Adrenal gland (tissue), 12 donors: ENCODE data around the gene SPTBN1. TPM values are rescaled to one million over a fixed set of nuclear protein-coding genes. Genes with fewer than 3 reads are reported as not detected.

Experiments
- DNase-seq, 7 donors: peaks; one replicate each; pipeline ENCODE4 v3.0.0-alpha.2; 2019 to 2020
- H3K27ac ChIP-seq, 5 donors: fragments of 200-600 bp; sonication (generic) in 4 of 5; 1 replicate in 3 of 5; 2 replicates in 2 of 5; pipeline versions ENCODE4 v1.5.1 to v1.8.0; 2016 to 2020; ENCODE audit warnings: mild to moderate bottlenecking in 1 of 5
- H3K27me3 ChIP-seq: fragments of 200-600 bp; 2 replicates; pipeline ENCODE4 v1.8.0; 2021
- H3K36me3 ChIP-seq, 2 donors: fragments of 200-600 bp; replicated peaks in 1 of 2; 1 replicate in 1 of 2; 2 replicates in 1 of 2; pipeline versions ENCODE4 v1.5.1 to v1.8.0; 2018 to 2022
- H3K4me1 ChIP-seq, 2 donors: fragments of 200-600 bp; replicated peaks in 1 of 2; 1 replicate in 1 of 2; 2 replicates in 1 of 2; pipeline versions ENCODE4 v1.5.1 to v1.8.0; 2018 to 2021
- H3K4me3 ChIP-seq, 4 donors: fragments of 200-600 bp; sonication (generic) in 3 of 4; one replicate each; pipeline ENCODE4 v1.5.1; 2016 to 2018
- H3K9me3 ChIP-seq, 3 donors: fragments of 200-600 bp; sonication (generic) in 1 of 3; replicated peaks in 1 of 3; 1 replicate in 2 of 3; 2 replicates in 1 of 3; pipeline versions ENCODE4 v1.5.1 to v1.8.0; 2016 to 2021
- POLR2A ChIP-seq, 2 donors: fragments of 450-650 bp; IDR thresholded peaks; one replicate each; pipeline ENCODE4 v1.6.1; 2017; ENCODE audit warnings: antibody characterized with exemption in 2 of 2, mild to moderate bottlenecking in 2 of 2, moderate library complexity in 1 of 2
- WGBS, 4 donors: extraction: QIAGEN DNeasy Blood & Tissue Kit in 2 of 4; methylation state at CpG; one replicate each; pipeline versions ENCODE4 v1.1.5 to v1.1.7; 2013 to 2017; 5-methylcytosine and 5-hydroxymethylcytosine counted together
- intact Hi-C, 2 donors: fragments of 100-400 bp; cut with DNase I; formaldehyde crosslinking; loops; one replicate each; pipeline versions ENCODE4 v1.14.1 to v1.15.0; 2022 to 2023
- polyA plus RNA-seq, 3 donors: library from polyadenylated mRNA; stranded (reverse); fragments of 200-250 nt in 2 of 3; fragments of 350-450 nt in 1 of 3; fragmentation: Illumina TruSeq in 1 of 3; extraction: RNeasy Lipid Tissue Mini Kit (QIAGEN cat#74804) in 1 of 3; gene quantifications; one replicate each; pipeline ENCODE4 v1.2.3, GENCODE V29; 2013 to 2014
- total RNA-seq, 9 donors: library from RNA; depleted of rRNA in 4 of 9; stranded (reverse); fragments of >200 nt in 4 of 9; fragments of 120-200 nt in 1 of 9; fragmentation: NEBNext Ultra II Directional in 1 of 9; extraction: Animal tissue kit (Norgen Biotek cat#: 25700) in 1 of 9; gene quantifications; one replicate each; pipeline versions ENCODE4 v1.1.0 to v1.2.4, GENCODE V29; 2013 to 2023
- TF ChIP-seq, protein P1 (sequence below), 6 experiments: fragments of 450-650 bp in 4 of 6; fragments of 200-600 bp in 2 of 6; sonication (generic) in 1 of 6; IDR thresholded peaks; 1 replicate in 5 of 6; 2 replicates in 1 of 6; pipeline versions ENCODE4 v1.5.1 to v1.8.0; 2016 to 2021; ENCODE audit warnings: antibody characterized with exemption in 6 of 6, mild to moderate bottlenecking in 2 of 6, moderate library complexity in 1 of 6
- donor health status: healthy with polysubstance abuse.
- donor health status: Bipolar disorder and iron deficiency.
- donor health status: DM: yes; HTN: yes; CAD: no.
- donor health status: DM: no; HTN: no; CAD: no.
- donor health status: DM: no; HTN: no; CAD: no.
- donor health status: DM: yes; HTN: yes; CAD: no.

SPTBN1 gene
- total and polyA plus RNA-seq, 12 donors: 72.9 to 653 (median 493) TPM

GRCh38 chr2:54439582-54439981 is 16.5 kb upstream of the SPTBN1 start:
- TF ChIP-seq, protein P1, sequence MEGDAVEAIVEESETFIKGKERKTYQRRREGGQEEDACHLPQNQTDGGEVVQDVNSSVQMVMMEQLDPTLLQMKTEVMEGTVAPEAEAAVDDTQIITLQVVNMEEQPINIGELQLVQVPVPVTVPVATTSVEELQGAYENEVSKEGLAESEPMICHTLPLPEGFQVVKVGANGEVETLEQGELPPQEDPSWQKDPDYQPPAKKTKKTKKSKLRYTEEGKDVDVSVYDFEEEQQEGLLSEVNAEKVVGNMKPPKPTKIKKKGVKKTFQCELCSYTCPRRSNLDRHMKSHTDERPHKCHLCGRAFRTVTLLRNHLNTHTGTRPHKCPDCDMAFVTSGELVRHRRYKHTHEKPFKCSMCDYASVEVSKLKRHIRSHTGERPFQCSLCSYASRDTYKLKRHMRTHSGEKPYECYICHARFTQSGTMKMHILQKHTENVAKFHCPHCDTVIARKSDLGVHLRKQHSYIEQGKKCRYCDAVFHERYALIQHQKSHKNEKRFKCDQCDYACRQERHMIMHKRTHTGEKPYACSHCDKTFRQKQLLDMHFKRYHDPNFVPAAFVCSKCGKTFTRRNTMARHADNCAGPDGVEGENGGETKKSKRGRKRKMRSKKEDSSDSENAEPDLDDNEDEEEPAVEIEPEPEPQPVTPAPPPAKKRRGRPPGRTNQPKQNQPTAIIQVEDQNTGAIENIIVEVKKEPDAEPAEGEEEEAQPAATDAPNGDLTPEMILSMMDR (IDR thresholded peaks at IDR 0.05): no peak
- TF ChIP-seq POLR2A (IDR thresholded peaks at IDR 0.05): no peak
- H3K4me1 ChIP-seq: peaks cover 0 to 4% of the 10 kb centered on the region in 2 donors
- intact Hi-C loops: loop anchor here in 1 of 2 donors (10.0 kb wide), 1 partner anchor 95 kb away; no protein-coding TSS in a partner anchor
- DNase-seq: no peak
- WGBS, 4 donors: 73 to 95% (median 87%) methylated on average over 4 of the region's 4 CpGs
- H3K27ac ChIP-seq: no peak overlapping the region
- H3K4me3 ChIP-seq: no peak overlapping the region
- no peaks in the 10 kb centered on the region for H3K9me3 ChIP-seq
- H3K36me3 ChIP-seq: no peaks in the 10 kb centered on the region
- no peaks in the 10 kb centered on the region for H3K27me3 ChIP-seq

DNA sequence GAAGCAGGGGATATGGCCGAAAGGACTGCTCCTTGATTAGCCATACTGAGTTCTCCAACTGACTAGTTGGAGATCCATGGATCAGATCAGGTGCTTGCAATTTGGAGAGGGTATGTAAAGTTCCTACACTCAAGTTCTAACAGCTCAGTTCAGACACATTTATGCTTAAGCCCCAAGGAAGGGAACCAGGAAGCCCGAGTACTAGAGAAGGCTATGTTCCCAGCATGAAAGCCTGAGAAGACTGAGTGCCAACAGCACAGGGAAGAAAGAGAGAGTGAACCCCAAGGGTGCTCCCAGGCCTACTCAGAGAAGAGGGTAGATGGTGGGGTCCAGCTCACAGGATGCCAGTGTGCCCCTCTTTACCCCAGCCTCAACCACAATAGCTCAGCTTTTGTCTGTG is 16.1 kb upstream of the SPTBN1 start:
- no peaks in the 10 kb centered on the region for H3K27me3 ChIP-seq
- DNase-seq: no peak
- H3K27ac ChIP-seq: no peak overlapping the region
- H3K9me3 ChIP-seq: no peaks in the 10 kb centered on the region
- 83 to 90% (median 87%) methylated on average over 2 of the region's 2 CpGs for WGBS, 4 donors
- TF ChIP-seq, protein P1 (IDR thresholded peaks at IDR 0.05): no peak
- no peak for TF ChIP-seq POLR2A (IDR thresholded peaks at IDR 0.05)
- H3K4me3 ChIP-seq: no peak overlapping the region
- H3K36me3 ChIP-seq: no peaks in the 10 kb centered on the region
- peaks cover 0 to 4% of the 10 kb centered on the region in 2 donors for H3K4me1 ChIP-seq
- intact Hi-C loops: no loop called here

GRCh38 chr2:54444503-54444902 is 11.6 kb upstream of the SPTBN1 start:
- DNase-seq: no peak
- Histone ChIP-seq H3K4me3 (no peak overlapping the region), H3K4me1 (no peaks in the 10 kb centered on the region), H3K27ac (no peak overlapping the region), H3K36me3 (no peaks in the 10 kb centered on the region), H3K9me3 (no peaks in the 10 kb centered on the region), H3K27me3 (no peaks in the 10 kb centered on the region)
- 79 to 100% (median 88%) methylated on average over 1 of the region's 1 CpG for WGBS, 4 donors
- intact Hi-C loops: no loop called here
- TF ChIP-seq, protein P1 (IDR thresholded peaks at IDR 0.05): no peak
- TF ChIP-seq POLR2A (IDR thresholded peaks at IDR 0.05): no peak

GRCh38 chr2:54446122-54446521 is 10.0 kb upstream of the SPTBN1 start:
- Histone ChIP-seq H3K4me1 (no peaks in the 10 kb centered on the region), H3K36me3 (no peaks in the 10 kb centered on the region), H3K4me3 (no peak overlapping the region), H3K27ac (no peak overlapping the region), H3K27me3 (no peaks in the 10 kb centered on the region), H3K9me3 (no peaks in the 10 kb centered on the region)
- TF ChIP-seq, protein P1 (IDR thresholded peaks at IDR 0.05): no peak
- no peak for TF ChIP-seq POLR2A (IDR thresholded peaks at IDR 0.05)
- intact Hi-C loops: no loop called here
- DNase-seq: no peak
